Measurements from ENCODE around the gene CEP72.

DNA sequence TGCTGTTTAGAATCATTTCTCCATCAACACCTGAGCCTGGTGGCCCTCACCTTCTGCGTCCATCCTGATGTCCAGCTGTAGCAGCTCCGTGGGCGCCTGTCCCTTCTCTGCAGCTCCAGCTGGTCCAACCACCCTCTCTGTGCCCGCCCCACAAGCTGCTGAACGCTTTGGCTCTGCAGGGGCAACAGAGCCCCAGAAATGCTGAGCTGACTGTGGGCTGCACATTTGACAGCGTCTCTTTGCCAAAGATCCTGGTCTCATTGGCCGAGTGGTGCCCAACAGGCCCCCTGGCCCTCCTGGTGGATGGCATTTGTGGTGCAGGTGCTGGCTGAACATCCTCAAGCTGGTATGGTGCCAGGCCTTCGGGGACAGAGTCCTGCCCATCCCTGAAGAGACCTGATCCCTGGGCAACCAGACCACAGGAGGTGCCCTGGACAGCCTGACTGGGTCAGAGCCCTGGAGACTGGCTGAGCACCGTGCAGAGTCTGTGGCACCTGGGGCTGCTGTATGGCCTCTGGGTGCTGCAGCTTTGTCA, 25.3 kb upstream of the CEP72 start:
- TF ChIP-seq, protein P1, sequence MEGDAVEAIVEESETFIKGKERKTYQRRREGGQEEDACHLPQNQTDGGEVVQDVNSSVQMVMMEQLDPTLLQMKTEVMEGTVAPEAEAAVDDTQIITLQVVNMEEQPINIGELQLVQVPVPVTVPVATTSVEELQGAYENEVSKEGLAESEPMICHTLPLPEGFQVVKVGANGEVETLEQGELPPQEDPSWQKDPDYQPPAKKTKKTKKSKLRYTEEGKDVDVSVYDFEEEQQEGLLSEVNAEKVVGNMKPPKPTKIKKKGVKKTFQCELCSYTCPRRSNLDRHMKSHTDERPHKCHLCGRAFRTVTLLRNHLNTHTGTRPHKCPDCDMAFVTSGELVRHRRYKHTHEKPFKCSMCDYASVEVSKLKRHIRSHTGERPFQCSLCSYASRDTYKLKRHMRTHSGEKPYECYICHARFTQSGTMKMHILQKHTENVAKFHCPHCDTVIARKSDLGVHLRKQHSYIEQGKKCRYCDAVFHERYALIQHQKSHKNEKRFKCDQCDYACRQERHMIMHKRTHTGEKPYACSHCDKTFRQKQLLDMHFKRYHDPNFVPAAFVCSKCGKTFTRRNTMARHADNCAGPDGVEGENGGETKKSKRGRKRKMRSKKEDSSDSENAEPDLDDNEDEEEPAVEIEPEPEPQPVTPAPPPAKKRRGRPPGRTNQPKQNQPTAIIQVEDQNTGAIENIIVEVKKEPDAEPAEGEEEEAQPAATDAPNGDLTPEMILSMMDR (IDR thresholded peaks at IDR 0.05), result no peak
- no peak for TF ChIP-seq EP300 (IDR thresholded peaks at IDR 0.05)
